GM12878 (cell line): ENCODE results near the gene DAGLA. TPM values are rescaled to one million over a fixed set of nuclear protein-coding genes. Genes with fewer than 3 reads are reported as not detected.

Experiments used
- ATAC-seq: fragments of 200-7000 bp; cut with Tn5 transposase; 3 replicates; pipeline ENCODE4 v1.9.1; 2020; ENCODE audit warnings: mild to moderate bottlenecking, moderate library complexity
- BruUV-seq: library from RNA; stranded (reverse); fragments of 400-500 nt; replicated peaks from 2 replicates; lab custom pipeline; 2021; lab: Mats Ljungman, UMichigan
- CTCF ChIA-PET: fragments of 300-600 bp; sonication (Branson Sonifier 250); formaldehyde crosslinking; extraction: SDS; loops from one replicate; lab custom pipeline; 2021; ENCODE audit warnings: inconsistent platforms; lab: Yijun Ruan, JAX
- POLR2A ChIA-PET: fragments of 350-600 bp; formaldehyde crosslinking; extraction: SDS; loops from one replicate; lab custom pipeline; 2021; ENCODE audit warnings: inconsistent platforms; lab: Charles Lee
- RAD21 ChIA-PET: fragments of 300-600 bp; sonication (Branson Sonifier 250); formaldehyde crosslinking; loops from one replicate; lab custom pipeline; 2023; ENCODE audit warnings: antibody characterized with exemption; ENCODE audit not compliant: unreplicated experiment; lab: Charles Lee
- SMC1A ChIA-PET: fragments of 300-600 bp; sonication (Branson Sonifier 250); formaldehyde crosslinking; loops from one replicate; lab custom pipeline; 2023; ENCODE audit not compliant: unreplicated experiment, uncharacterized antibody; lab: Charles Lee
- DNase-seq: peaks from one replicate; pipeline ENCODE4 v3.0.0-alpha.2; 2011; ENCODE audit warnings: low read depth, low spot score
- FAIRE-seq: peaks from 3 replicates; lab custom pipeline; 2011; peaks lifted over from hg19 to GRCh38; lab: Jason Lieb, UNC
- H2AFZ ChIP-seq: 2 replicates; pipeline ENCODE4 v1.6.0; 2011; ENCODE audit warnings: low read depth, low read length, control low read depth; ENCODE audit not compliant: control insufficient read depth
- H3K27ac ChIP-seq: 2 replicates; pipeline ENCODE4 v1.5.1; 2011; ENCODE audit warnings: control low read depth; ENCODE audit not compliant: control insufficient read depth, insufficient read depth
- H3K27me3 ChIP-seq, 2 experiments: replicated peaks in 1 of 2; 2 replicates each; pipeline versions ENCODE4 v1.6.0 to v1.6.1; 2011; ENCODE audit warnings: low read length in 1 of 2; ENCODE audit not compliant: control insufficient read depth in 2 of 2, insufficient read depth in 2 of 2
- H3K36me3 ChIP-seq, 2 experiments: 2 replicates each; pipeline ENCODE4 v1.5.1; 2011; ENCODE audit warnings: low read length in 1 of 2; ENCODE audit not compliant: control insufficient read depth in 2 of 2, insufficient read depth in 2 of 2
- H3K4me1 ChIP-seq: 2 replicates; pipeline ENCODE4 v1.6.1; 2011; ENCODE audit warnings: mild to moderate bottlenecking, low read length, moderate library complexity, mixed read lengths; ENCODE audit not compliant: control insufficient read depth, insufficient read depth
- H3K4me2 ChIP-seq: 2 replicates; pipeline ENCODE4 v1.6.0; 2011; ENCODE audit warnings: control low read depth; ENCODE audit not compliant: control insufficient read depth, insufficient read depth
- H3K4me3 ChIP-seq: fragments of 200-600 bp; sonication (generic); 2 replicates; pipeline ENCODE4 v1.5.1; 2016
- H3K79me2 ChIP-seq: 2 replicates; pipeline ENCODE4 v1.6.0; 2011; ENCODE audit warnings: low read length; ENCODE audit not compliant: control insufficient read depth, insufficient read depth
- H3K9ac ChIP-seq: 2 replicates; pipeline ENCODE4 v1.8.0; 2011; ENCODE audit warnings: low read length, control low read depth, mixed read lengths; ENCODE audit not compliant: control insufficient read depth, insufficient read depth
- H3K9me3 ChIP-seq: replicated peaks from 3 replicates; pipeline ENCODE4 v1.5.1; 2011; ENCODE audit warnings: mild to moderate bottlenecking, low read length; ENCODE audit not compliant: control insufficient read depth, insufficient read depth
- H4K20me1 ChIP-seq: 2 replicates; pipeline ENCODE4 v1.6.0; 2011; ENCODE audit not compliant: control insufficient read depth, insufficient read depth
- ASH2L ChIP-seq: fragments of 300-600, 200-600 bp; sonication (generic); IDR thresholded peaks from 2 replicates; pipeline ENCODE4 v1.6.1; 2017; ENCODE audit warnings: low read depth, mild to moderate bottlenecking, borderline replicate concordance
- BCL3 ChIP-seq: IDR thresholded peaks from 2 replicates; pipeline ENCODE4 v1.6.1; 2011; ENCODE audit warnings: borderline replicate concordance, low read depth, mild to moderate bottlenecking, moderate library complexity, low read length; ENCODE audit not compliant: insufficient read depth, poor library complexity, severe bottlenecking
- CBX3 ChIP-seq: fragments of 200-600 bp; sonication (generic); IDR thresholded peaks from 2 replicates; pipeline ENCODE4 v1.6.1; 2016; ENCODE audit warnings: low read depth, borderline replicate concordance
- ELK1 ChIP-seq: IDR thresholded peaks from 2 replicates; pipeline ENCODE4 v1.6.1; 2012; ENCODE audit warnings: low read depth, low read length, improper control_type of control experiment
- ESRRA ChIP-seq: IDR thresholded peaks from 2 replicates; pipeline ENCODE4 v1.6.1; 2012; ENCODE audit warnings: mild to moderate bottlenecking, low read length, improper control_type of control experiment
- HCFC1 ChIP-seq: fragments of 150-350 bp; IDR thresholded peaks from 2 replicates; pipeline ENCODE4 v1.6.1; 2014; ENCODE audit warnings: low read length
- MEF2A ChIP-seq: IDR thresholded peaks from 2 replicates; pipeline ENCODE4 v1.6.1; 2011; ENCODE audit warnings: low read depth, mild to moderate bottlenecking, low read length, moderate library complexity; ENCODE audit not compliant: insufficient read depth
- MYB ChIP-seq: fragments of 150-350 bp; IDR thresholded peaks from 2 replicates; pipeline ENCODE4 v1.6.1; 2014; ENCODE audit warnings: mild to moderate bottlenecking, low read depth, low read length, borderline replicate concordance
- PAX5 ChIP-seq: IDR thresholded peaks from 2 replicates; pipeline ENCODE4 v1.6.1; 2011; ENCODE audit warnings: low read depth, low read length, borderline replicate concordance
- PAX8 ChIP-seq: fragments of 450-650 bp; IDR thresholded peaks from 2 replicates; pipeline ENCODE4 v1.6.1; 2017; ENCODE audit warnings: mild to moderate bottlenecking, moderate library complexity
- RB1 ChIP-seq: fragments of 450-650 bp; formaldehyde crosslinking; IDR thresholded peaks from 2 replicates; pipeline ENCODE4 v1.6.1; 2017; ENCODE audit warnings: mild to moderate bottlenecking, borderline replicate concordance
- STAT1 ChIP-seq: fragments of 450-650 bp; conservative IDR thresholded peaks from 2 replicates; pipeline ENCODE4 v1.6.1; 2014; ENCODE audit warnings: antibody characterized with exemption, mild to moderate bottlenecking
- TARDBP ChIP-seq: IDR thresholded peaks from 2 replicates; pipeline ENCODE4 v1.6.1; 2016; ENCODE audit warnings: borderline replicate concordance
- ZBED1 ChIP-seq: IDR thresholded peaks from 2 replicates; pipeline ENCODE4 v1.6.1; 2016; ENCODE audit warnings: borderline replicate concordance
- ZNF592 ChIP-seq: fragments of 450-650 bp; IDR thresholded peaks from 2 replicates; pipeline ENCODE4 v1.6.1; 2017; ENCODE audit warnings: mild to moderate bottlenecking, moderate library complexity
- WGBS: methylation state at CpG from one replicate; pipeline ENCODE4 v1.1.6; 2016; ENCODE audit warnings: low lambda C conversion rate; ENCODE audit not compliant: insufficient replicate concordance, insufficient coverage; ENCODE audit errors: missing lambda C conversion rate; 5-methylcytosine and 5-hydroxymethylcytosine counted together
- in situ Hi-C: fragments of 300-500 bp; cut with MboI; formaldehyde crosslinking; loops from 9 replicates; pipeline ENCODE4 v1.14.3; 2018; ENCODE audit warnings: mixed read lengths
- intact Hi-C: fragments of 100-400 bp; cut with micrococcal nuclease; formaldehyde crosslinking; loops from one replicate; pipeline ENCODE4 v1.14.2; 2022; ENCODE audit not compliant: unreplicated experiment
- polyA plus RNA-seq, 11 experiments: library from polyadenylated mRNA; depleted of rRNA in 4 of 11; unstranded in 6 of 11; stranded (reverse) in 5 of 11; fragments of >200 nt; fragmentation: Nextera tagmentation in 4 of 11; fragmentation: Illumina TruSeq in 1 of 11; extraction: Ambion mirVana in 4 of 11; extraction: Trizol in 1 of 11; gene quantifications; 1 replicate in 1 of 11; 2 replicates in 10 of 11; pipeline versions ENCODE4 v1.2.1 to v1.2.3, GENCODE V29; 2011 to 2016; ENCODE audit warnings: inconsistent platforms in 2 of 11, missing spikeins in 2 of 11, low read depth in 1 of 11
- total RNA-seq, 4 experiments: library from RNA; depleted of rRNA in 3 of 4; stranded (reverse); fragments of >200 nt in 3 of 4; fragmentation: Illumina TruSeq in 1 of 4; extraction: Trizol in 1 of 4; gene quantifications; 2 replicates each; pipeline versions ENCODE4 v1.2.1 to v1.2.3, GENCODE V29; 2013 to 2021

DAGLA gene
- total and polyA plus RNA-seq, 10 of the 15 experiments (the other 5 are each of a cell fraction or from before 2014, with no cell fraction given), result 0.05 TPM; not detected in 9

GRCh38 chr11:61757213-61757862 lies 77.1 kb downstream of the DAGLA start (continued):
- 0 out of 2 replicates have a peak, but pooled peaks have one; percentile 35 for TF ChIP-seq ZNF592

GRCh38 chr11:61760946-61761345 lies 80.8 kb downstream of the DAGLA start:
- SMC1A ChIA-PET, result interaction anchor here (2.0 kb wide), 1 partner anchor 12 kb away, joined by 4 read pairs; no protein-coding TSS in a partner anchor
- no peak for DNase-seq
- Histone ChIP-seq H3K4me1 (peaks cover 8% of the 10 kb centered on the region), H3K9ac (no peak overlapping the region), H4K20me1 (no peaks in the 10 kb centered on the region), H3K27me3 (no peaks in the 10 kb centered on the region), H3K36me3 (no peaks in the 10 kb centered on the region), H3K79me2 (no peaks in the 10 kb centered on the region), H3K27ac (no peak overlapping the region), H2AFZ (no peak overlapping the region), H3K4me3 (no peak overlapping the region), H3K9me3 (no peaks in the 10 kb centered on the region), H3K4me2 (no peak overlapping the region)
- BruUV-seq, result no TSS peak
- no peak for FAIRE-seq
- ATAC-seq, result no peak
- intact Hi-C loops (no loop called here), in situ Hi-C loops (no loop called here)
- CTCF ChIA-PET, result interaction anchor here (1.1 kb wide), 1 partner anchor 13 kb away, joined by 4 read pairs; no protein-coding TSS in a partner anchor
- RAD21 ChIA-PET, result interaction anchor here (1.0 kb wide), 1 partner anchor 36 kb away, joined by 3 read pairs; no protein-coding TSS in a partner anchor
- POLR2A ChIA-PET, result interaction anchor here (0.6 kb wide), 1 partner anchor 19 kb away, joined by 4 read pairs; no protein-coding TSS in a partner anchor
- 27% methylated on average over 6 of the region's 13 CpGs for WGBS
- TF ChIP-seq ESRRA (no peak), MEF2A (no peak), TARDBP (no peak), ASH2L (no peak), BCL3 (no peak), RB1 (no peak), PAX5 (no peak), MYB (no peak), CBX3 (no peak), STAT1 (no peak), HCFC1 (no peak), PAX8 (no peak), ELK1 (no peak), ZBED1 (no peak)
